ENCODE results near the gene CETN1.

- TF ChIP-seq, protein P1, sequence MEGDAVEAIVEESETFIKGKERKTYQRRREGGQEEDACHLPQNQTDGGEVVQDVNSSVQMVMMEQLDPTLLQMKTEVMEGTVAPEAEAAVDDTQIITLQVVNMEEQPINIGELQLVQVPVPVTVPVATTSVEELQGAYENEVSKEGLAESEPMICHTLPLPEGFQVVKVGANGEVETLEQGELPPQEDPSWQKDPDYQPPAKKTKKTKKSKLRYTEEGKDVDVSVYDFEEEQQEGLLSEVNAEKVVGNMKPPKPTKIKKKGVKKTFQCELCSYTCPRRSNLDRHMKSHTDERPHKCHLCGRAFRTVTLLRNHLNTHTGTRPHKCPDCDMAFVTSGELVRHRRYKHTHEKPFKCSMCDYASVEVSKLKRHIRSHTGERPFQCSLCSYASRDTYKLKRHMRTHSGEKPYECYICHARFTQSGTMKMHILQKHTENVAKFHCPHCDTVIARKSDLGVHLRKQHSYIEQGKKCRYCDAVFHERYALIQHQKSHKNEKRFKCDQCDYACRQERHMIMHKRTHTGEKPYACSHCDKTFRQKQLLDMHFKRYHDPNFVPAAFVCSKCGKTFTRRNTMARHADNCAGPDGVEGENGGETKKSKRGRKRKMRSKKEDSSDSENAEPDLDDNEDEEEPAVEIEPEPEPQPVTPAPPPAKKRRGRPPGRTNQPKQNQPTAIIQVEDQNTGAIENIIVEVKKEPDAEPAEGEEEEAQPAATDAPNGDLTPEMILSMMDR (CRISPR knock-in tag; IDR thresholded peaks at IDR 0.05): no peak
- TF ChIP-seq SP2 (CRISPR knock-in tag; IDR thresholded peaks at IDR 0.05) (no peak), TAF1 (CRISPR knock-in tag; IDR thresholded peaks at IDR 0.05) (no peak)
Measured at GRCh38 chr18:570256-570655, 9.9 kb upstream of the CETN1 start.

Data from HepG2 (cell line).